Neural cell (in vitro differentiated cells): Measurements from ENCODE around the gene INPP5E. TPM values are rescaled to one million over a fixed set of nuclear protein-coding genes. Genes with fewer than 3 reads are reported as not detected.
"Not testable (repeated sequence)": the region's sequence is repeated elsewhere in the genome, so short reads cannot be mapped to it uniquely, and the experiment has no call there.

Source experiments
- H2AFZ ChIP-seq: fragments of 200-600, 300-800 bp; sonication (generic), shearing (Covaris generic); 2 replicates; pipeline ENCODE4 v1.6.0; 2014; ENCODE audit warnings: low read depth, mild to moderate bottlenecking, antibody characterized with exemption, low read length, moderate library complexity
- H3F3A ChIP-seq: fragments of 200-600 bp; shearing (Covaris generic); 2 replicates; pipeline ENCODE4 v1.6.1; 2016; ENCODE audit warnings: mild to moderate bottlenecking, moderate library complexity, mixed read lengths, antibody characterized with exemption, low read length; ENCODE audit not compliant: insufficient read depth, poor library complexity, severe bottlenecking
- H3K27ac ChIP-seq: fragments of 200-600, 300-800 bp; sonication (generic), shearing (Covaris generic); 2 replicates; pipeline ENCODE4 v1.5.1; 2014; ENCODE audit warnings: mild to moderate bottlenecking, low read length, moderate library complexity
- H3K27me3 ChIP-seq: fragments of 300-800, 200-600 bp; sonication (generic), shearing (Covaris generic); 2 replicates; pipeline ENCODE4 v1.6.0; 2014; ENCODE audit warnings: mild to moderate bottlenecking, low read depth, low read length, moderate library complexity; ENCODE audit not compliant: insufficient read depth
- H3K36me3 ChIP-seq: fragments of 300-800, 200-600 bp; sonication (generic), shearing (Covaris generic); 2 replicates; pipeline ENCODE4 v1.5.1; 2014; ENCODE audit warnings: mild to moderate bottlenecking, antibody characterized with exemption, low read length, moderate library complexity; ENCODE audit not compliant: insufficient read depth
- H3K4me2 ChIP-seq: fragments of 300-800, 200-600 bp; sonication (generic), shearing (Covaris generic); 2 replicates; pipeline ENCODE4 v1.6.0; 2014; ENCODE audit warnings: mild to moderate bottlenecking, low read length
- H3K4me3 ChIP-seq: fragments of 300-800, 200-600 bp; sonication (generic), shearing (Covaris generic); 2 replicates; pipeline ENCODE4 v1.5.1; 2014; ENCODE audit warnings: mild to moderate bottlenecking, low read length, moderate library complexity
- H3K79me2 ChIP-seq: fragments of 200-600 bp; shearing (Covaris generic); replicated peaks from 2 replicates; pipeline ENCODE4 v1.6.0; 2014; ENCODE audit warnings: mild to moderate bottlenecking, low read length, moderate library complexity; ENCODE audit not compliant: insufficient read depth
- H3K9ac ChIP-seq: fragments of 300-800, 200-600 bp; sonication (generic), shearing (Covaris generic); 2 replicates; pipeline ENCODE4 v1.6.1; 2016; ENCODE audit warnings: mild to moderate bottlenecking, low read length, mixed read lengths
- H3K9me2 ChIP-seq: fragments of 200-600 bp; shearing (Covaris generic); 2 replicates; pipeline ENCODE4 v1.6.1; 2016; ENCODE audit warnings: mild to moderate bottlenecking, low read length, mixed read lengths; ENCODE audit not compliant: insufficient read depth
- H3K9me3 ChIP-seq: fragments of 200-600, 300-800 bp; sonication (generic), shearing (Covaris generic); 2 replicates; pipeline ENCODE4 v1.6.1; 2016; ENCODE audit warnings: mild to moderate bottlenecking, mixed run types, low read length, moderate library complexity, mixed read lengths
- H4K20me1 ChIP-seq: fragments of 200-600 bp; shearing (Covaris generic); 2 replicates; pipeline ENCODE4 v1.6.1; 2016; ENCODE audit warnings: mild to moderate bottlenecking, mixed run types; ENCODE audit not compliant: insufficient read depth
- EP300 ChIP-seq: fragments of 450-650 bp; conservative IDR thresholded peaks from 2 replicates; pipeline ENCODE4 v1.6.1; 2014; ENCODE audit warnings: antibody characterized with exemption, mild to moderate bottlenecking, moderate library complexity; ENCODE audit not compliant: poor library complexity, severe bottlenecking
- EZH2 ChIP-seq: fragments of 200-600, 300-800 bp; shearing (Covaris generic), sonication (generic); IDR thresholded peaks from 2 replicates; pipeline ENCODE4 v1.6.1; 2014; ENCODE audit warnings: antibody characterized with exemption, low read length, borderline replicate concordance, mild to moderate bottlenecking; ENCODE audit not compliant: insufficient read depth, poor library complexity, severe bottlenecking
- MXI1 ChIP-seq: fragments of 450-650 bp; conservative IDR thresholded peaks from 2 replicates; pipeline ENCODE4 v1.6.1; 2014; ENCODE audit warnings: antibody characterized with exemption, mild to moderate bottlenecking; ENCODE audit not compliant: poor library complexity, severe bottlenecking
- POLR2AphosphoS5 ChIP-seq: IDR thresholded peaks from 2 replicates; pipeline ENCODE4 v1.6.1; 2012
- RAD21 ChIP-seq: fragments of 450-650 bp; conservative IDR thresholded peaks from 2 replicates; pipeline ENCODE4 v1.6.1; 2014; ENCODE audit warnings: antibody characterized with exemption, mild to moderate bottlenecking, moderate library complexity
- SMC3 ChIP-seq: fragments of 450-650 bp; conservative IDR thresholded peaks from 2 replicates; pipeline ENCODE4 v1.6.1; 2014; ENCODE audit warnings: antibody characterized with exemption, mild to moderate bottlenecking, moderate library complexity; ENCODE audit not compliant: poor library complexity
- TAF1 ChIP-seq: IDR thresholded peaks from 2 replicates; pipeline ENCODE4 v1.6.1; 2012; ENCODE audit warnings: low read depth
- polyA plus RNA-seq: library from polyadenylated mRNA; depleted of rRNA; stranded (reverse); fragments of >200 nt; gene quantifications from 2 replicates; pipeline ENCODE4 v1.2.3, GENCODE V29; 2014
- TF ChIP-seq, protein P1 (sequence below): fragments of 450-650 bp; IDR thresholded peaks from 2 replicates; pipeline ENCODE4 v1.5.1; 2014; ENCODE audit warnings: antibody characterized with exemption, mild to moderate bottlenecking, moderate library complexity; ENCODE audit not compliant: poor library complexity, severe bottlenecking
- TF ChIP-seq, protein P2 (sequence below): IDR thresholded peaks from 2 replicates; pipeline ENCODE4 v1.6.1; 2012; ENCODE audit warnings: borderline replicate concordance

Gene INPP5E
- polyA plus RNA-seq, 1 donor from 2014 or later = 17.9 TPM

DNA sequence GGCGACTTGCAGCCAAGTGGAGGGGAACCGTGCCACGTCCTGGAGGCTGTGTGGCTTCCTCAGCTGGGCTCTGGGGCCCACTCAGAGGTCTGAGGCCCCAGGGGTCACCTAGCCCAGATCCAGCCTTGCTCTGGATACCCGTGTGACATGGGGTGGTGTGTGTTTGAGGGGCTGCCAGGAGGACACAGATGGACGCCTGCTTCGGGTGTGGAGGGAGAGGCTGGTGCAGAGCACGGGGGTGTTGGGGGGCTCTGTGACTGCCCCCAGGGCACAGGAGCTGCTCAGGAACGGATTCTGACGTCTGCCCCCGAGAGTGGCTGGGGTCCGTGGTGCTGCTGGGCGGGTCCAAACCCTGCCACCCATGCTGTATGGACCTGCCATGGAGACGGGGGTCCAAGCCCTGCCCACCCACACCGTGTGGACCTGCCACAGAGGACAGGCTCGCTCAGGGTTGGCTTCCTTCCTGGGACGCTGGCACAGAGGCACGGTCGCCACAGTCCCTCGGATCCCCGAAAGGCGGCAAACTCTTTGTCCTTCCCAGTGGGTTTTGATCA, 10.5 kb downstream of the INPP5E start:
- H3K9me2 ChIP-seq = no peaks in the 10 kb centered on the region
- H3K27ac ChIP-seq = no peak overlapping the region
- no peak for TF ChIP-seq EZH2
- H2AFZ ChIP-seq = no peak overlapping the region
- no peaks in the 10 kb centered on the region for H3K79me2 ChIP-seq
- no peaks in the 10 kb centered on the region for H3K9me3 ChIP-seq
- no peaks in the 10 kb centered on the region for H3K36me3 ChIP-seq
- no peak overlapping the region for H3K9ac ChIP-seq
- H3F3A ChIP-seq = no peaks in the 10 kb centered on the region
- no peaks in the 10 kb centered on the region for H4K20me1 ChIP-seq
- no peak overlapping the region for H3K4me3 ChIP-seq
- H3K27me3 ChIP-seq = no peaks in the 10 kb centered on the region
- H3K4me2 ChIP-seq = no peak overlapping the region

DNA sequence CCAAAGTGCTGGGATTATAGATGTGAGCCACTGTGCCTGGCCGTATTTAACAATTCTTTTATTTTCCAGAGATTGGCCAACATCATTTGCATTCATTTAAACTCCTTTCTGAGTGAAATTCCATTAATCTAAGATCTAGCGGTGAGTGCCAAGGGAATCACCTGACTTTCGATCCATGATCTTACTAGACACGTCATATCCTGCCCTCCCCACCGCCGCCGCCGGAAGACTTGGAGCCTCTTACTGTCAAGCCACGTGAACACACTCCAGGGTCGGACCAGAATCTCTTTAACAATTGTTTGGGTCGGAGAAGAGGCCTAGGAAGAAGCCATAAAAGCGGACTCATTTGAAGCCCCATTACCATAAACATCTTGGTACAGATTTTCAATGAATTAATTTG, 12.9 kb downstream of the INPP5E start:
- Histone ChIP-seq H3K4me3 (no peak overlapping the region), H3K4me2 (no peak overlapping the region), H2AFZ (no peak overlapping the region), H3K9me2 (no peaks in the 10 kb centered on the region), H3K36me3 (no peaks in the 10 kb centered on the region), H3K9me3 (no peaks in the 10 kb centered on the region), H3F3A (no peaks in the 10 kb centered on the region), H4K20me1 (no peaks in the 10 kb centered on the region), H3K79me2 (no peaks in the 10 kb centered on the region), H3K9ac (no peak overlapping the region), H3K27ac (no peak overlapping the region), H3K27me3 (no peaks in the 10 kb centered on the region)
- TF ChIP-seq MXI1 = no peak
- no peak for TF ChIP-seq TAF1
- no peak for TF ChIP-seq POLR2AphosphoS5
- TF ChIP-seq, protein P1, sequence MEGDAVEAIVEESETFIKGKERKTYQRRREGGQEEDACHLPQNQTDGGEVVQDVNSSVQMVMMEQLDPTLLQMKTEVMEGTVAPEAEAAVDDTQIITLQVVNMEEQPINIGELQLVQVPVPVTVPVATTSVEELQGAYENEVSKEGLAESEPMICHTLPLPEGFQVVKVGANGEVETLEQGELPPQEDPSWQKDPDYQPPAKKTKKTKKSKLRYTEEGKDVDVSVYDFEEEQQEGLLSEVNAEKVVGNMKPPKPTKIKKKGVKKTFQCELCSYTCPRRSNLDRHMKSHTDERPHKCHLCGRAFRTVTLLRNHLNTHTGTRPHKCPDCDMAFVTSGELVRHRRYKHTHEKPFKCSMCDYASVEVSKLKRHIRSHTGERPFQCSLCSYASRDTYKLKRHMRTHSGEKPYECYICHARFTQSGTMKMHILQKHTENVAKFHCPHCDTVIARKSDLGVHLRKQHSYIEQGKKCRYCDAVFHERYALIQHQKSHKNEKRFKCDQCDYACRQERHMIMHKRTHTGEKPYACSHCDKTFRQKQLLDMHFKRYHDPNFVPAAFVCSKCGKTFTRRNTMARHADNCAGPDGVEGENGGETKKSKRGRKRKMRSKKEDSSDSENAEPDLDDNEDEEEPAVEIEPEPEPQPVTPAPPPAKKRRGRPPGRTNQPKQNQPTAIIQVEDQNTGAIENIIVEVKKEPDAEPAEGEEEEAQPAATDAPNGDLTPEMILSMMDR = no peak
- no peak for TF ChIP-seq EZH2
- no peak for TF ChIP-seq EP300
- no peak for TF ChIP-seq RAD21
- no peak for TF ChIP-seq SMC3
- TF ChIP-seq, protein P2, sequence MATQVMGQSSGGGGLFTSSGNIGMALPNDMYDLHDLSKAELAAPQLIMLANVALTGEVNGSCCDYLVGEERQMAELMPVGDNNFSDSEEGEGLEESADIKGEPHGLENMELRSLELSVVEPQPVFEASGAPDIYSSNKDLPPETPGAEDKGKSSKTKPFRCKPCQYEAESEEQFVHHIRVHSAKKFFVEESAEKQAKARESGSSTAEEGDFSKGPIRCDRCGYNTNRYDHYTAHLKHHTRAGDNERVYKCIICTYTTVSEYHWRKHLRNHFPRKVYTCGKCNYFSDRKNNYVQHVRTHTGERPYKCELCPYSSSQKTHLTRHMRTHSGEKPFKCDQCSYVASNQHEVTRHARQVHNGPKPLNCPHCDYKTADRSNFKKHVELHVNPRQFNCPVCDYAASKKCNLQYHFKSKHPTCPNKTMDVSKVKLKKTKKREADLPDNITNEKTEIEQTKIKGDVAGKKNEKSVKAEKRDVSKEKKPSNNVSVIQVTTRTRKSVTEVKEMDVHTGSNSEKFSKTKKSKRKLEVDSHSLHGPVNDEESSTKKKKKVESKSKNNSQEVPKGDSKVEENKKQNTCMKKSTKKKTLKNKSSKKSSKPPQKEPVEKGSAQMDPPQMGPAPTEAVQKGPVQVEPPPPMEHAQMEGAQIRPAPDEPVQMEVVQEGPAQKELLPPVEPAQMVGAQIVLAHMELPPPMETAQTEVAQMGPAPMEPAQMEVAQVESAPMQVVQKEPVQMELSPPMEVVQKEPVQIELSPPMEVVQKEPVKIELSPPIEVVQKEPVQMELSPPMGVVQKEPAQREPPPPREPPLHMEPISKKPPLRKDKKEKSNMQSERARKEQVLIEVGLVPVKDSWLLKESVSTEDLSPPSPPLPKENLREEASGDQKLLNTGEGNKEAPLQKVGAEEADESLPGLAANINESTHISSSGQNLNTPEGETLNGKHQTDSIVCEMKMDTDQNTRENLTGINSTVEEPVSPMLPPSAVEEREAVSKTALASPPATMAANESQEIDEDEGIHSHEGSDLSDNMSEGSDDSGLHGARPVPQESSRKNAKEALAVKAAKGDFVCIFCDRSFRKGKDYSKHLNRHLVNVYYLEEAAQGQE = no peak

DNA sequence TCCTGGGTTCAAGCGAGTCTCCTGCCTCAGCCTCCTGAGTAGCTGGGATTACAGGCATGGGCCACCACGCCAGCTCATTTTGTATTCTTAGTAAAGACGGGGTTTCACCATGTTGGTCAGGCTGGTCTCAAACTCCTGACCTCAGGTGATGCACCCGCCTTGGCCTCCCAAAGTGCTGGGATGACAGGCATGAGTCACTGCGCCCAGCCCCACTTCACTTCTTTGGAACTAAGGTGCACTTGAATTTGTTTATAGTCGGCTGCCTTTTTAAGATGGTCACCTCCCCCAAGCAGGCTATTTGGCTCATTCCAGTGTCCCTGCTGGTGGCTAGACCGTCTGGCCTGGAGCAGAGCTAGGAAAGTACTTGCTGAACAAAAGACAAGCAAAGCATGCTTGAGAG, 14.3 kb downstream of the INPP5E start:
- not testable (repeated sequence) for H3K9ac ChIP-seq, H3K9me3 ChIP-seq, H3K4me3 ChIP-seq, H3K36me3 ChIP-seq, H4K20me1 ChIP-seq, H3K79me2 ChIP-seq, H3K27ac ChIP-seq, H2AFZ ChIP-seq, H3K9me2 ChIP-seq, H3K4me2 ChIP-seq, H3F3A ChIP-seq, H3K27me3 ChIP-seq
